GM06990 (cell line): ENCODE results near the gene MDC1.
"Not testable (repeated sequence)": the region's sequence is repeated elsewhere in the genome, so short reads cannot be mapped to it uniquely, and the experiment has no call there.

Experiments used
- DNase-seq: peaks from one replicate; pipeline ENCODE4 v3.0.0-alpha.2; 2011; ENCODE audit not compliant: insufficient read length; ENCODE audit errors: extremely low read depth
- H3K27me3 ChIP-seq: replicated peaks from 2 replicates; pipeline ENCODE4 v1.6.0; 2011; ENCODE audit warnings: low read length; ENCODE audit not compliant: control insufficient read depth, insufficient read depth
- H3K36me3 ChIP-seq: 2 replicates; pipeline ENCODE4 v1.5.1; 2011; ENCODE audit warnings: low read length; ENCODE audit not compliant: control insufficient read depth, insufficient read depth
- H3K4me3 ChIP-seq: replicated peaks from 2 replicates; pipeline ENCODE4 v1.5.1; 2011; ENCODE audit warnings: low read depth, mild to moderate bottlenecking, control low read depth, low read length
- CTCF ChIP-seq: IDR thresholded peaks from 2 replicates; pipeline ENCODE4 v1.5.1; 2011; ENCODE audit warnings: low read length, control low read depth, mild to moderate bottlenecking, inconsistent platforms; ENCODE audit not compliant: insufficient read depth, poor library complexity, severe bottlenecking

The MDC1 gene

GRCh38 chr6:30670760-30671527 is 46.1 kb downstream of the MDC1 start:
- H3K27me3 ChIP-seq: no peaks in the 10 kb centered on the region
- no peak overlapping the region for H3K4me3 ChIP-seq
- no peak for TF ChIP-seq CTCF
- peaks cover 2% of the 10 kb centered on the region for H3K36me3 ChIP-seq
- no peak for DNase-seq

GRCh38 chr6:30666300-30666699 is 50.8 kb downstream of the MDC1 start:
- peaks cover 29% of the 10 kb centered on the region for H3K36me3 ChIP-seq
- not testable (repeated sequence) for H3K27me3 ChIP-seq, H3K4me3 ChIP-seq, DNase-seq

GRCh38 chr6:30664994-30665767 is 51.9 kb downstream of the MDC1 start:
- TF ChIP-seq CTCF: no peak
- H3K27me3 ChIP-seq: no peaks in the 10 kb centered on the region
- H3K4me3 ChIP-seq: no peak overlapping the region
- DNase-seq: no peak
- H3K36me3 ChIP-seq: peaks cover 31% of the 10 kb centered on the region

GRCh38 chr6:30657922-30658321 is 59.2 kb downstream of the MDC1 start:
- not testable (repeated sequence) for H3K27me3 ChIP-seq, DNase-seq, H3K4me3 ChIP-seq
- H3K36me3 ChIP-seq: peaks cover 51% of the 10 kb centered on the region

- H3K27me3 ChIP-seq: no peaks in the 10 kb centered on the region
- peaks cover 50% of the 10 kb centered on the region for H3K36me3 ChIP-seq
- no peak for DNase-seq
- no peak for TF ChIP-seq CTCF
- no peak overlapping the region for H3K4me3 ChIP-seq
Measured at GRCh38 chr6:30657454-30657853, 59.6 kb downstream of the MDC1 start.

- Histone ChIP-seq H3K36me3 (peaks cover 46% of the 10 kb centered on the region), H3K4me3 (no peak overlapping the region), H3K27me3 (no peaks in the 10 kb centered on the region)
- no peak for TF ChIP-seq CTCF
- DNase-seq: no peak
Measured at GRCh38 chr6:30656513-30656912, 60.6 kb downstream of the MDC1 start.
